Effector memory CD4-positive, alpha-beta T cell (primary cell): ENCODE measurements around the gene GRK5.

Experiments used
- DNase-seq, 3 donors: peaks; one replicate each; pipeline ENCODE4 v3.0.0-alpha.2; 2020
- H3K27ac ChIP-seq: 2 replicates; pipeline ENCODE4 v1.7.0; 2013; ENCODE audit warnings: mild to moderate bottlenecking, low read length, moderate library complexity; ENCODE audit not compliant: insufficient read depth, poor library complexity, severe bottlenecking
- H3K27me3 ChIP-seq: replicated peaks from 2 replicates; pipeline ENCODE4 v1.7.0; 2013; ENCODE audit warnings: mild to moderate bottlenecking, low read length; ENCODE audit not compliant: insufficient read depth, control insufficient read depth, poor library complexity, severe bottlenecking
- H3K36me3 ChIP-seq: 2 replicates; pipeline ENCODE4 v1.7.0; 2013; ENCODE audit warnings: mild to moderate bottlenecking, low read length, moderate library complexity; ENCODE audit not compliant: control insufficient read depth, insufficient read depth
- H3K4me1 ChIP-seq: 2 replicates; pipeline ENCODE4 v1.7.0; 2013; ENCODE audit warnings: low read length, mild to moderate bottlenecking; ENCODE audit not compliant: control insufficient read depth, insufficient read depth, poor library complexity, severe bottlenecking
- H3K4me3 ChIP-seq: 2 replicates; pipeline ENCODE4 v1.7.0; 2013; ENCODE audit warnings: low read length, low read depth, mild to moderate bottlenecking; ENCODE audit not compliant: insufficient read depth, poor library complexity, severe bottlenecking
- H3K9me3 ChIP-seq: 2 replicates; pipeline ENCODE4 v1.7.0; 2013; ENCODE audit warnings: mild to moderate bottlenecking, low read length, moderate library complexity; ENCODE audit not compliant: control insufficient read depth

The GRK5 gene

GRCh38 chr10:119335671-119336353 is 128.4 kb downstream of the GRK5 start:
- Histone ChIP-seq H3K27ac (no peak overlapping the region), H3K9me3 (no peaks in the 10 kb centered on the region), H3K27me3 (no peaks in the 10 kb centered on the region), H3K36me3 (peaks cover 9% of the 10 kb centered on the region), H3K4me3 (no peak overlapping the region), H3K4me1 (no peaks in the 10 kb centered on the region)
- no peak for DNase-seq

- no peak for DNase-seq
Measured at GRCh38 chr10:119336599-119336998, 129.2 kb downstream of the GRK5 start.

GRCh38 chr10:119337223-119337622 is 129.9 kb downstream of the GRK5 start:
- H3K36me3 ChIP-seq: peaks cover 9% of the 10 kb centered on the region

More at GRCh38 chr10:119336599-119336998, 129.2 kb downstream of the GRK5 start:
- Histone ChIP-seq H3K4me3 (no peak overlapping the region), H3K9me3 (no peaks in the 10 kb centered on the region), H3K27me3 (no peaks in the 10 kb centered on the region), H3K4me1 (no peaks in the 10 kb centered on the region), H3K27ac (no peak overlapping the region), H3K36me3 (peaks cover 9% of the 10 kb centered on the region)

GRCh38 chr10:119337796-119338432 is 130.5 kb downstream of the GRK5 start:
- Histone ChIP-seq H3K36me3 (peaks cover 9% of the 10 kb centered on the region), H3K4me3 (no peak overlapping the region), H3K27me3 (no peaks in the 10 kb centered on the region), H3K4me1 (no peaks in the 10 kb centered on the region), H3K27ac (no peak overlapping the region), H3K9me3 (no peaks in the 10 kb centered on the region)
- DNase-seq: no peak

More at GRCh38 chr10:119337223-119337622, 129.9 kb downstream of the GRK5 start:
- no peaks in the 10 kb centered on the region for H3K4me1 ChIP-seq
- H3K27me3 ChIP-seq: no peaks in the 10 kb centered on the region
- H3K27ac ChIP-seq: no peak overlapping the region
- no peak overlapping the region for H3K4me3 ChIP-seq
- no peak for DNase-seq
- H3K9me3 ChIP-seq: no peaks in the 10 kb centered on the region

GRCh38 chr10:119339109-119339508 is 131.7 kb downstream of the GRK5 start:
- DNase-seq: no peak
- Histone ChIP-seq H3K9me3 (no peaks in the 10 kb centered on the region), H3K4me1 (no peaks in the 10 kb centered on the region), H3K27me3 (no peaks in the 10 kb centered on the region), H3K36me3 (peaks cover 9% of the 10 kb centered on the region), H3K27ac (no peak overlapping the region), H3K4me3 (no peak overlapping the region)

- H3K27ac ChIP-seq: no peak overlapping the region
- DNase-seq: no peak
- H3K27me3 ChIP-seq: no peaks in the 10 kb centered on the region
- H3K4me3 ChIP-seq: no peak overlapping the region
- no peaks in the 10 kb centered on the region for H3K4me1 ChIP-seq
- peaks cover 6% of the 10 kb centered on the region for H3K36me3 ChIP-seq
- no peaks in the 10 kb centered on the region for H3K9me3 ChIP-seq
Measured at GRCh38 chr10:119340893-119341458, 133.6 kb downstream of the GRK5 start.

GRCh38 chr10:119341459-119342301 is 134.3 kb downstream of the GRK5 start:
- Histone ChIP-seq H3K27me3 (no peaks in the 10 kb centered on the region), H3K4me3 (no peak overlapping the region), H3K4me1 (no peaks in the 10 kb centered on the region), H3K36me3 (no peaks in the 10 kb centered on the region), H3K9me3 (no peaks in the 10 kb centered on the region), H3K27ac (no peak overlapping the region)
- peak in 1 of 3 donors; percentile 10 for DNase-seq

- no peak overlapping the region for H3K27ac ChIP-seq
- no peak overlapping the region for H3K4me3 ChIP-seq
- H3K4me1 ChIP-seq: no peaks in the 10 kb centered on the region
- H3K27me3 ChIP-seq: no peaks in the 10 kb centered on the region
- no peaks in the 10 kb centered on the region for H3K36me3 ChIP-seq
- no peak for DNase-seq
- no peaks in the 10 kb centered on the region for H3K9me3 ChIP-seq
Measured at GRCh38 chr10:119342335-119342734, 135.0 kb downstream of the GRK5 start.

- no peak for DNase-seq
- no peak overlapping the region for H3K4me3 ChIP-seq
- no peaks in the 10 kb centered on the region for H3K36me3 ChIP-seq
- H3K27ac ChIP-seq: no peak overlapping the region
- no peaks in the 10 kb centered on the region for H3K4me1 ChIP-seq
- no peaks in the 10 kb centered on the region for H3K27me3 ChIP-seq
- H3K9me3 ChIP-seq: no peaks in the 10 kb centered on the region
Measured at GRCh38 chr10:119343011-119343601, 135.7 kb downstream of the GRK5 start.
